ENCODE data around the gene RASIP1.
"Not testable (repeated sequence)": the region's sequence is repeated elsewhere in the genome, so short reads cannot be mapped to it uniquely, and the experiment has no call there.

Gene RASIP1

DNA sequence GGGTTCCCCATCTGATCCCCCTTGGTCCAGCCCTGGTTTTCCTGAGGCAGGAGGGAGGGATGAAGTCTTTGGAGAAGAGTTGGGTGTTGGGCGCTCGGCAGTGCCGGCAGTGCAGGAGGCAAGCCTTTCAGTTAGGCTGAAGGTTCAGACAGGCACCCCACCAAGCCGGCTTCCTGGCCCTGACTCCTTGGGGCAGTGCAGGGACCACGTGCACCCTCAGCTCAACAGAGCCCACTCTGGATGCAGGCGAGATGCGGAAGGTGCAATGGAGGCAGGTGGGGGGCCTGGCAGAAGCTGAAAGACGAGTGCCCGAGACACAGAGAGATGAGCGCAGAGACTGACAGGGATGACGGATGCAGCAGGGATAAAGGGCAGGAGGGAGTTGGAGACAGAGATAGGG, 31.9 kb downstream of the RASIP1 start:
- no peak for DNase-seq (ENCODE audit: low read depth)

DNA sequence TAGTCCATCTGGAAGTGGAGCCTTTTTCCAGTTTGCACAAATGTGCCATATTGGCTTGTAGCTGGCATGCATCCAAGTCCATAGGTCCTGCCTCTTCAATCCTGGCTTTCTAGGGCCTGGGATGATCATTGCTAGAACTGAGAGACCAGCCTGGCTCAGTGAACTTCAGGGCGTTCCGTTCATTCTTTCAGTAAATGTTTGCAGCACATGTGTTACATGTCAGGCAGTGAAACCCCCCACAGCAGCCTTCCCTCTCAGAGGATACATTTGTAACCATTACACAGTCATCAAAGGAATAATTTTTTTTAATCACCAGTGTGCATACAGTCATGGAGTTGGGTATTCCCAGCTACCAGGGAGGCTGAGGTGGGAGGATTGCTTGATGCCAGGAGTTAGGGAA, 35.0 kb downstream of the RASIP1 start:
- no peak for DNase-seq (ENCODE audit: low read depth)

DNA sequence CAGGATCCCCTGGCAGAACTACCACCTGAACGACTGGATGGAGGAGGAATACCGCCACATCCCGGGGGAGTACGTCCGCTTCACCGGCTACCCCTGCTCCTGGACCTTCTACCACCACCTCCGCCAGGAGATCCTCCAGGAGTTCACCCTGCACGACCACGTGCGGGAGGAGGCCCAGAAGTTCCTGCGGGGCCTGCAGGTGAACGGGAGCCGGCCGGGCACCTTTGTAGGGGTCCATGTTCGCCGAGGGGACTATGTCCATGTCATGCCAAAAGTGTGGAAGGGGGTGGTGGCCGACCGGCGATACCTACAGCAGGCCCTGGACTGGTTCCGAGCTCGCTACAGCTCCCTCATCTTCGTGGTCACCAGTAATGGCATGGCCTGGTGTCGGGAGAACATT, 37.1 kb downstream of the RASIP1 start:
- DNase-seq (ENCODE audit: low read depth), result no peak

- DNase-seq (ENCODE audit: low read depth), result no peak
Measured at GRCh38 chr19:48702701-48703100, 37.7 kb downstream of the RASIP1 start.

DNA sequence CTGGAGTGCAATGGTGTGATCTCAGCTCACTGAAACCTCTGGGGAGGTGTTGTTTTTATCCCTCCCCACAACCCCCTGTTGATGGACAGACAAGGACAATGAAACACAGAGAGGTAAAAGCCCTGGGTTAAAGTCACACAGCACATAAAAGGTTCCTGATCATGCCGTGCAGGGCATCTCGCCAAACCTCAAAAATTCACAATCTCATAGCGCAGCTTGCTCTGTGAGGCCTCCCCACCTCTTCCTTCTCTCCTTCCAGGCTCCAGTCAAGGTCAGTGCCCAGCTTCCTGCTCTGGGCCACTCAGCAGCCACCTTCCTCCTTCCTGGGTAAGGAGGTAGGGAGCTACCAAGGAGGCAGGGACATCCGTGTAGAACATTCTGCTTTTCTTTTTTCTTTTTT, 42.4 kb downstream of the RASIP1 start:
- no peak for DNase-seq (ENCODE audit: low read depth)

- no peak for DNase-seq (ENCODE audit: low read depth)
Measured at GRCh38 chr19:48696353-48697010, 43.9 kb downstream of the RASIP1 start.

DNA sequence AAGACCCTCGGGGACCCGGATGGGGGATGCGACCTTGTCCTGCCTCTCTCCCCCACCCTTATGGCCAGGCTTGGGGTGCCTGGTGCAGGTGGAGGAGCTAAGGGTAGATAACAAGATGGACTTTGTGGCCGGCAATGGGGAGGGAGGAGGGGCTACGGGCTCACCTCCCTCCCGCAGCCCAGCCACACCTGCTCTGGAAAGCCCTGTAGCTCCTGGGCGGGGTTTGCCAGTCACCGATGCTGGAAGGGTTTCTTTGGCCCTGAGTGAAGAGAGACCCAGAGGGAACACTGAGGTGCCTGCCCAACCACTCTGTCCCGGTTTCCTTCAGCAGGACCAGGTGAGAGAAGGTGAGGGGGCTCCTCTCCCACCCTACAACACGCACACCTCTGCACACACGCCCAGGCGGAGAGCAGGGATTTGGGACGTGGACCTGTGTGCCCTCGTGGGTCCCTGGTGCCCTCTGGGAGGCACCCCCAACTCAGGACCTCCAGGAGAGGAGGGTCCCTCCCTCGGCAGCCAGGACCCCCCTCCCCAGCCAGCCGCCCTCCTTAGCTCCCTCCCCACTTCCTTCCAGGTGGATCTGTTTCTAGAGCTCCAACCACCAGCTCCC, 44.6 kb downstream of the RASIP1 start, which contains the start of gene FUT2:
Gene FUT2, plus strand, starts transcription at position 229 of the 610 bp plus-strand sequence. CDS start 6,986 bp downstream, outside the sequence.
- no peak for DNase-seq (ENCODE audit: low read depth)

DNA sequence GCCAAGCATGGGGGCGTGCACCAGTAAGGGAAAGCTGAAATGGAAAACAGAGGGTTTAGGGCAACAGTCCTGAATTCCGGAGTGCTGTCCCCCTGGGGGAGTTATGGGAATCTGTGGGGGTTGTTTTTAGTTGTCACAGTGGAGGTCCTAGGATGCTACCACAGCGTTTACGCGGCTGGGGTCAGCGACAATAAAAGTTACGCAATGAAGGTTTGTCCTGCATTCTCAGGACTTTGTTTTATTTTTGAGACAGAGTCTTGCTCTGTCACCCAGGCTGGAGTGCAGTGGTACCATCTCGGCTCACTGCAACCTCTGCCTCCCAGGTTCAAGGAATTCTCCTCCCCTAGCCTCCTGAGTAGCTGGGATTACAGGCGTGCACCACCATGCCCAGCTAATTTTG, 46.8 kb downstream of the RASIP1 start:
- not testable (repeated sequence) for DNase-seq (ENCODE audit: low read depth)

DNA sequence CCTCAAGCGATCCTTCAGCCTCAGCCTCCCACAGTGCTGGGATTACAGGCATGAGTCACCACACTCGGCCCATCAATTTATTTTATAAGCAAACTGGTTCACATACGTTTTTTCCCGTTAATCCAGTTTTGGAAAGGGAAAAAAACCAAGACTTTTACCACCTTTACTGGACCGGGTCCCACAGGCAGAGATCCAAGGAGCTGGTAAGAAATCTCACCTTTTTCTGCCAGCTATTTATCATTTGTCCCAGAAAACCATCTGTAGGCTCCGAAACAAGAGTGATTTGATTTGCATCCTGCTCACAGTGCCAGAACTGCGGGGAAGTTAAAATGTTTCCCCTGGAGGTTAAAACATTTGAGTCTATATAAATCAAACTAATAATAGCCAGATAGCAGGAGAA, 51.0 kb downstream of the RASIP1 start:
- no peak for DNase-seq (ENCODE audit: low read depth)

DNA sequence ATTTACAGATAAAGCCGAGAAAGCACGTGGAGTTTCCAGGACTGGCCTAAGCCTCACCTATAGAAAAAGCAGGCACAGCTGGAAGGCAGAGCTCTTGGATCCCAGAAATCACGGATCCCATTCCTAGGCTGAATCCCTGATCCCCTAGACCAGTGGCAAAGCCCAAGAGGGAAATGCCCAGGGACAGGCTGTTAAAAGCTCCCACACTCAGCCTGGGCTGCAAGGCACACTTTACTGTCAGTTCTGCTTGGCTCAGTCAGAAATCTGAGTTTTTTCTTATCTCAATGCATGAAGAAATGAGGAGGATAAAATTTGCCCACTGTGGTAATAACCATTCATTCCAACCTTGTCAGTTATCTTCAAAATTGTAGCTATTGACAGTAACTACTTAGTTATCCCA, 52.6 kb downstream of the RASIP1 start:
- no peak for DNase-seq (ENCODE audit: low read depth)

GRCh38 chr19:48686637-48687036, 53.8 kb downstream of the RASIP1 start:
- not testable (repeated sequence) for DNase-seq (ENCODE audit: low read depth)

DNA sequence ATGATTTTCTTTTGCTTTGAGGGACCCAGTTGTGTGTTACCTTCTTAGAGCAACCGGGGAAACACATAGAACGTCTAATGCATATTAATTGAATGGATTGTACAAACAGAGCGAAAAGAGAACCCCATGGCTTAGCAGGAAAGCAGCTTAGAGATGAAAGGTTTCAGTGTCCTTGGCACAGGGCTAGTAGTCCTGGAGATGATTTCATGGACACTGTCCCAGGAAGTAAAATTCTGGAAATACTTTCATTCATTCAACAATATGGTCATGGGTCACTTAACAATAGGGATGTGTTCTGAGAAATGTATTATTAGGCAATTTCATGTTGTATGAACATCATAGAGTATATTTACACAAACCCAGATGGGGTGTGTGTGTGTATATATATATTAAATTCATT, 54.3 kb downstream of the RASIP1 start:
- DNase-seq (ENCODE audit: low read depth), result no peak

- no peak for DNase-seq (ENCODE audit: low read depth)
Measured at GRCh38 chr19:48685583-48685982, 54.8 kb downstream of the RASIP1 start.

GRCh38 chr19:48683349-48683748, 57.1 kb downstream of the RASIP1 start:
- DNase-seq (ENCODE audit: low read depth), result peak; percentile 12

DNA sequence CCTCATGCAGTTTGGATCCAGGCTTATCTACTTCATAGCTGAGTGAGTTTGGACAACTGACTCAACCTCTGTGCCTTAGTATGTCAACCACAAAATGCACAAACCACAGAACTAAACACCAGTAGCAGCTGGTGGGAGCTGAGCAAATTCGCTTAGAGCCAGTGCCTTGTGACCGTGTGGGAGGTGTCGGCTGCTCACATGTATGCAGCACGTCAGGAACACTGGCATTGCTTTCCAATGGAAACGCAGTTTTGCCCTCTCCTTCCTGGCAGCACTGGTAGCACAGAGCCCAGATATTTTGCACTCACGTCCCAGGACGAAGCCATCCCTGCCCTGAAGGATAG, 59.3 kb downstream of the RASIP1 start:
- no peak for DNase-seq (ENCODE audit: low read depth)

DNA sequence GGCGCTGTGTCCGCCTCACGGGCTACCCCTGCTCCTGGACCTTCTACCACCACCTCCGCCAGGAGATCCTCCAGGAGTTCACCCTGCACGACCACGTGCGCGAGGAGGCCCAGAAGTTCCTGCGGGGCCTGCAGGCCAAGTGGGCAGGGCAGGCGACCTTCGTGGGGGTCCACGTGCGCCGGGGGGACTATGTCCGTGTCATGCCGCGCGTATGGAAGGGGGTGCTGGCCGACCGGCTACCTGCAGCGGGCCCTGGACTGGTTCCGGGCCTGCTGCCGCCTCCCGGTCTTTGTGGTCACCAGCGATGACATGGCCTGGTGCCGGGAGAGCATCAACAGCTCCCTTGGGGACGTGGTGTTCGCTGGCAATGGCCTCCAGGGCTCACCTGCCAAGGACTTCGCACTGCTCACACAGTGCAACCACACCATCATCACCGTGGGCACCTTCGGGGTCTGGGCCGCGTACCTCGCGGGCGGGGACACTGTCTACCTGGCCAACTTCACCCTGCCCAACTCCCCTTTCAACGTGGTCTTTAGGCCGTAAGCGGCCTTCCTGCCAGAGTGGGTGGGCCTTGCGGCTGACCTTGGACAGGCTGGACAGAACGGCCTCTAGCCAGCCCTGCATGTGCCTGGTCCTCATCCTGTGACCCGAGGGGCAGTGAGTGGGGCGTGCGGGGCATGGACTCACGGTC, 59.8 kb downstream of the RASIP1 start:
- DNase-seq (ENCODE audit: low read depth), result no peak

DNA sequence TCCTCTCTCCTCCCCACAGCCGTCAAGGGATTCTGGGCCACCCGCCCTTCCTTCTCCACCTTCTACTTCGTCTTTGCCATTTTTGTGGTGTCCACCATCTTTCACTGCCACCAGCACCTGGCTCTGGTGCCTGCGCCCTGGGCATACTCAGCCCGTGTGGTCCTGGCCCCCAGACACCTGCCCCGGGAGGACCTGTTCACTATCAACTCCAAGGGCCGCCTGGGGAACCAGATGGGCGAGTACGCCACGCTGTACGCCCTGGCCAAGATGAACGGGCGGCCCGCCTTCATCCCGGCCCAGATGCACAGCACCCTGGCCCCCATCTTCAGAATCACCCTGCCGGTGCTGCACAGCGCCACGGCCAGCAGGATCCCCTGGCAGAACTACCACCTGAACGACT, 60.4 kb downstream of the RASIP1 start:
- not testable (repeated sequence) for DNase-seq (ENCODE audit: low read depth)

GRCh38 chr19:48678201-48678600, 62.2 kb downstream of the RASIP1 start:
- no peak for DNase-seq (ENCODE audit: low read depth)

DNA sequence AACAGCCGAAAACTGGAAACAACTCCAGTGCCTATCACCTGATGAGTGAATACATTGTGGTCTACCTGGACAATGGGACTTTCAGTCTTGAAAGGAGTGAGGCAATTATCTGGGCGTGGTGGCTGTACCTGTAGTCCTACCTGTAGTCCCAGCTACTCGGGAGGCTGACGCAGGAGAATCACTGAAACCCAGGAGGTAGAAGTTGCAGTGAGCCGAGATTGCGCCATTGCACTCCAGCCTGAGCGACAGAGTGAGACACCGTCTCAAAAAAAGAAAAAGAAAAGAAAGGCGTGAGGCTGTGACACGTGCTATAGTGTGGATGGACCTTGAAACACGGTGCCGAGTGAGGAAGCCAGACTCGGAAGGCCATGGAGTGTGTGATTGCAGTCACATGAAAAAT, 63.5 kb downstream of the RASIP1 start:
- DNase-seq (ENCODE audit: low read depth), result no peak

- no peak for DNase-seq (ENCODE audit: low read depth)
Measured at GRCh38 chr19:48676487-48676886, 63.9 kb downstream of the RASIP1 start.

DNA sequence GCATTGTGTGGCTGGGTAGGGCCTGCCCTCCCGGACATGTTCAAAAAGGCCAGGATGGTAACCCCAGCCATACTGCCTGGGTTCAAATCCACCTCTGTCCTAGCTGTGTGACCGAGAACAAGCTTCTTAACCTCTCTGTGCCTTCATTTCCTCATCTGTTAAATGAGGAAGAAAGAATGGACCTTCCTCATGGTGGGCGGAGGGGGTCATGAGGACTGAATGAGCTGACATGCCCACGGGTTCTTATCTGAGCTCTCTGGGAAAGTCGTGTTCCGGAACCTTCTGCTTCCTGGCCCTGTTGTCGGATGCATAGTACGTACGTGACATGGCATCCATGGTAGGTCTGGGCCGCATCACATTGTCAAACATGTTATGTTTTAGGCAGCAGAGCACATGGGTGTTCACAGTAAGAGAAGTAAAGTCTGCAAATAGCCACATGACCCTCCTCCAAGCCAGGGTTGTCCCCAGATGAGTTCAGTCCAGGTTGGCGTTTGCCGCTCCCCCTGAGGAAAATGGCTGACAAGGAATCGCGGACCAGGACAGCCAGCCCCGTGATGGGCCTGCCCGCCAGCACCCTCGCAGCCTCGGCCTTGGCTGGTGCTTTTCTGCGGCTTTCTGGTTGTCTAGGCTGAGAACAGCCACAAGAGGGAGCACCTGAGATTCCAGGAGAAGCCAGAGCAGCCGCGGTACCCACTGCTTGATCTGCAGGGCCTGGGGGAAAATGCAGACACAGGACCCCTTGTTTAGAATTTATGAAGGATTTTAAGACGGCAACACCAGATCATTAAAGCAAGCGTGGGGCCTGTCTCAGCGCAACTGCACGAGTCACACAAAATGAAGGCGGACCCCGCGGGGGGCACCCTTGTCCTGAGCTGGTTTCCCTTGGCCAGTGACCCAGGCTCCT, 65.2 kb downstream of the RASIP1 start:
- DNase-seq (ENCODE audit: low read depth), result peak; percentile 35

DNA sequence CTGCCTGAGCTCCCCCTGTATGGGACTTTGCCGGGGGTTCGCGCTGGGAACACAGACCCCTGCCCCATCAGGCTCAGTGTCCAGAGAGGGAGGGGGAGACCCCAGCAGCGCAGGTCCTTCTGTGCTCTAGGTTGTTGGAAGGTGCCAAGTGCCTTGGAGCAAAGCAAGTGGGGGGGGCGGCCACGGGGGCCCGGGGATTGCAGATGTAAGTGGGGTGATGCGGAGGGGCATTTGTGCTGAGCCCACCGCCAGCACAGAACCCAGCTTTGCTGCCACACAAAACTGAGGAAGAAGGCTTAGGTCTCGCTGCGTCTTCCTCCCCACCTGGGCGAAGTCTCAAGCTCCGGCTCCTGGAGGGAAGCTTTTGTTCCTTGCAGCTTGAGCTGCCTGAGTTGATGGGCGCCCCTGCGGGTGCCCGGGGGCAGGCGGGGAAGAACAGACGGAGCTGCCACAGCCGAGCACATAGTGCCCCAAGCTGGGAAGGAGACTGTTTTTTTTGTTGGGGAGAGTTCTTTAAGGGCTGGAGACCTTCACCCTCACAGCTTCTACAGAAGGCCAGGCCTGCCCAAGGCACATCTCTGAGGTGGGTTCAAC, 66.1 kb downstream of the RASIP1 start:
- DNase-seq (ENCODE audit: low read depth), result no peak
